ENCODE measurements around the gene ANKS1A.
"Not testable (repeated sequence)": the region's sequence is repeated elsewhere in the genome, so short reads cannot be mapped to it uniquely, and the experiment has no call there.

The ANKS1A gene

DNA sequence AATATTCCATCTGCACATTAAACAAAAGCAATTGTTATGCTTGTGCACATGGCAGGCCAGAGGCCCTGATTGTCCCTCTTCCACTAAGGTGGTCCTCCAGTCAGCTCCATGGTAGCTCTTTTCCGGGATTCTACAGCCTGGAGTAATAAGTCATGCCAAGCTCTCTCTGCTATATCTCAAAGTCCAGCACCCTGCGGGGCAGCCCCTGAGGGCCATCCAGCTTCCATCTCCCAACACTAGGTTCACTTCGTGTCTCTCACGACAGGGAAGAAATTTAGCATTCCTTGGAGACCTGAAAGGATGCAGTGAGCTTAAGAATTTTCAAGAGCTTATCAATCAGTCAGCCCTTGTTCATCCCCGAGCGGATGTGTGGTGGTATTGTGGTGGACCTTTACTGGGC, 112.3 kb downstream of the ANKS1A start:
- DNase-seq = not testable (repeated sequence)

DNA sequence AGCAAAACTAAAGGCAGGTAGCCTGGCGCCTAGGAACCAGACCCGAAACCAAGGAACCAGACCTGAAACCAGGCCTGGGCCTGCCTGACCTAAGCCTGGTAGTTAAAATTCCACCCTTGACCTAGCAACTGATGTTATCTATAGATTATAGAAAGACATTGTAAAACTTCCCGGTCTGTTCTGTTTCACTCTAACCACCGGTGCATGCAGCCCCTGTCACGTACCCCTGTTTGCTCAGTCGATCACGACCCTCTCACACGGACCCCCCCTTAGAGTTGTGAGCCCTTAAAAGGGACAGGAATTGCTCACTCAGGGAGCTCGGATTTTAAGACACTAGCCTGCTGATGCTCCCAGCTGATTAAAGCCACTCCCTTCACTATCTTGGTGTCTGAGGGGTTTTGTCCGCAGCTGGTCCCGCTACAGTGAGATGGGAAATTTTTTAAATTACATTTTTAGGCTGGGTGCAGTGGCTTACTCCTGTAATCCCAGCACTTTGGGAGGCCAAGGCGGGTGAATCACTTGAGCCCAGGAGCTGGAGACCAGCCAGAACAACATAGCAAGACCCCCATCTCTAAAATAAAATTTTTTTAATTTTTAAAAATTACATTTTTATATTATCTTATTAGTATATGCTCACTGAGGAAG, 115.0 kb downstream of the ANKS1A start:
- DNase-seq = not testable (repeated sequence)

DNA sequence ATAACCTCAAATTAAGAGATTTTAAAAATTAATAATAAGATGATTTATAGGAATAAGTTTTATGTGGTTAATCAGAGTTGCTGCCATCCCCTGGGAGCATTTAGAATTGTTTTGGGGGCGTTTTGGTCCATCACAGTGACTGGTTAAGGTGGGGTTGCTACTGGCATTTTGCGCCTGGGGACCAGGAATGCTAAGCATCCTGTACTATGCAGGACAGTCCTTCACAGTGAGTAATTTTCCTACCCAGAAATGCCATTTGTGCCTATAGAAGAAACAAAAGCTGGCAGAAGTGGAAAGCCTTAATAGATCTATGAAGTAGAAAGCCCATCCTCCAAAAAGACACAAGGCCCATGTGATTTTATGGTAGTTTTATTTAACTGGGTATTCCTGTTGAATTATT, 118.0 kb downstream of the ANKS1A start:
- DNase-seq = no peak

DNA sequence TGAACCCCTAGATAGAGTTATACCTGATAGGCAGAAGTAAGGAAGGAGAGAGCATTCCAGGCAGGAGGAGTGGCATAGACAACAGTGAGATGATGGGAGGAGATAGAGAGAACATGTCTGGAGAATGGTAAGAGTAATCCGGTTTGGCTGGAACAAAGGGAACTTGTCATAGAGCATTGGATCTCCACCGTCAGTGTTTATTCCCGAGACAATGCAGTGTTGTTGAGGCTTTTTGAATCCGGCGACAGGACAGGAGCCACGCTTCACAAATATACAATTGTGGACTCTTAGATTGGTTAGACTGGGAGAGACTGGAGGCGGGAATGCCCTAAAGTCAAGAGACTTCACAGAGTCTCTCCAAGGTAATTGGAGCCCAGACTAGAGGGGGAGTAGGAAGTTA, 119.8 kb downstream of the ANKS1A start:
- no peak for DNase-seq

DNA sequence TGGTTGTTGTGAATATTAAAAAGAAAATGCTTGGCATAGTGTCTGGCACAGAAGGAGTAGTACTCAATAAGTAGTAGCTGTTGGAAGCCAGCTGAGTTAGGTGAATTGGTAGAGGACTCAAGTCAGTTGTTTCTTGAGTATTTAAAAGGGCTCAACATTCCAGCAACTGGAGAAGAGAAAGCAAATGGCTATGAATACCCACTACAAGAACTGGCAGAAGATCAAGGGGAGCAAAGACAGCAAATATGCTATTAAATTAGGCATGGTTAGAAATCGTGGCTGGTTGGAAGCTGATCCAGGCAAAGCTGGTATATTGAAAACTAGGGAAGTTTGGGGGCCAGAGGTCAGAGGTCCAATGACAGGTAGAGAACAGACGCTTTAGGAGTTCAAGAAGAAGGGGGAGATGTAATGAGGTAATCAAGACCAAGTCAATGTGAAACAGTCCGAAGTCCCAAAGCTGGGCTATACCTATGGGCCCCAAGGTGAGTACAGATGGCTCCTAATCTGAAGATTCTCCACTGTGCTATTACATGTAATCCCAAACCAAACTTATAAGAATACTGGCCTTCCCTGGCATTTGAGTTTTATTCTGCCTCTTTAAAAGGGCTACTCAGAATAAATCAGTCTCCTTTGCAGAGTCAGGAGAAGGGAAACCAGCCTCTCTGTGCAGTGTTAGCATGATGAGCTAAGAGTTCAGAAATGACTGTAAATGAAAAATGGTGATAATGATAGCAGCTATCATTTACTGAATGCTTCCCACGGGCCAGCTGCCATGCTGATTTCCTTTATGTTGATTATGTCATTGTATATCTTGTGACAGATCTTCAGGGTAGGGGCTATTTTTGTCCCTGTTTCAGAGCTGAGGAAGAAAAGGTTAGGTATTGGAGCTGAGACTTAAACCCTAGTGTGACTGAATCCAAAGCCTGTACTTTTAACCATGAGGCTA, 122.3 kb downstream of the ANKS1A start:
- DNase-seq = peak in 1 of 5 donors; percentile 60

DNA sequence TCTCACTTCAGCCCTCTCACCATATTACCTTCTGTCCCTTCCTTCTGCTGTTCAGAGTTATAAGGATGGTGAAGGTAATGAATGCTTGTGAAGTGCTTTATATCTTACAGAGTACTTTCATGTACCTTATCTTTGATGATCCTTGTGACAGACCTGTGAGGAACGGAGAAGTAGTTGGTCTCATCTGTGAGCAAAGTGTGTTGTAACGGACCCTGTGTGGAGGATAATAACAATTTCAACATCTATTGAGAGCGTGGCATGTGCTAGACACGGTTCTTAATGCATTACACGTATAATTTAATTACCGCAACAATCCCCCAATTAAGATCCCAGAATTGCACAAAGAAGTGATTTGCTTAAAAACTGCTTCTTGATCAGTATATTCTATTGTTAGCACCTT, 124.6 kb downstream of the ANKS1A start:
- DNase-seq = no peak

DNA sequence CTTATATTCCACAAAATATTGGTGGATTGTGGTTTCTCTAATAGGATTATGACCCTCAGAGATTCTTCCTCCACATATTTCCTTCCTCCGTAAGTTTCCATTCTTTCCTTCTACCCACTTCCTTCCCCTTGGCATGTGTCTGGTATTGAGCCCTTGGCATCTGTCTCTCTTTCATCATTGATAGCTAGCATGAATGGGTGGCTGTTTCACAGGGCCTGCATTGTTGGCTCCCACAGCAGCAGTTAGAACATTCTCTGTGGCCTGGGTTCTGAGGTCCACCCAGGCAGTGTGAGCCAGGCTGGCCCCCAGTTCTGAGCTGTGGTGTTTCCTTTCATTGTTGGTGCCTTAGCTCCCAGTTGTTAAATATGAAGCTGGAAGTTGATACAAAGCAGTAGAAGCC, 125.3 kb downstream of the ANKS1A start:
- DNase-seq = no peak

DNA sequence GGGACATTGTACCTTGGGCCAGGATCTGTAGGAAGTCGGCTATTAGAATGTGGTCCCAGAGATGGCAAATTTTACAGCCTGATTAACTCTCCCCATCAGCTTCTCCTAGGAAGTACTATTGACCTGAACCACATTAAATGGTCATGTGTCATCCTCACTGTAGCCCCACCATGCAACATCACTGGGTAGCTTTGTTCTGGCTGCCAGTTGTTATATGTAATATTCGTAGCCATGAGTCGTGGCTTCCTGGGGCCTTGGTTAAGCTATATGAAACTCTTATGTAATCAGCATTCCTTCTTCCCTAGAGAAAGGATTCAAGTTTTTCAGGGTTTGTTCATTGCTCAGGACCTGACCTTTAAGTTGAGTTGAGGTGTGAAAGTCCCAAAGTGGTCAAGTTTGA, 125.7 kb downstream of the ANKS1A start:
- DNase-seq = no peak

DNA sequence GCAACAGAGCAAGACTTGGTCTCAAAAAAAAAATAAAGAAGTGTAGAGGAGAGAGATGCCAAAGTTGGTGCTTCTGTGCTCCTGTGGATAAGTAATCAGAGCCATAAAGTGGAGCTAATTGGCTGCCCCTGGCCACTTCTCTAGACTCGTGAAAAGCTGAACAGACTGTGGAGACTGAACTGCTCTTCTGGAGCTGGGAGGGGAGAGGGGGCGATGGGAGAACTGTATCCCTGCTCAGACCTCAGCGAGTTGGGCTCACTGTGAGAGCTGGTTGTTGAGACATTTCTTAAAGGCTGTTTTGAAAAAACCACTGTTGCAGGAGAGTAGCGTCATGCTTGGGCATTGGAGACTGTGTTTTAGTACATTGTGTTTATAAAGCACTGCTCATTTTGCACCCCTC, 126.4 kb downstream of the ANKS1A start:
- no peak for DNase-seq

DNA sequence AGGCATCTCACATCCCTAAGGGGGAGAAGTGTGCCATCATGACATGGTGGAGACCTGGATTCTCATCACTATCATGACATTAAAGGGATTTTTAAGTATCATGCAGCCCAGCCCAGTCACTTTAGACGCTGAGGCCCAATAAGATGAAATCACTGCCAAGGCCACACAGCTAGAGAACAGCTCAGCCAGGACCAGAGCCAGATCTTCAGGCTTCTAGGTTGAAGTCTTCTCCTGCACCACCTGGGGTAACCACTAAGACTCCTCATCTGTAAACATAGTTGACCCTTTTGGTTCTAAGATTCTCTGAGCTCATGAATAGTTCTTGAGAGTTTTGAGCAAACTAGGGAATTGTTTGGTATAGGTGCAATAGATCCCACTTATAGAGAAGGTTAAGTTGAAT, 126.9 kb downstream of the ANKS1A start:
- no peak for DNase-seq

DNA sequence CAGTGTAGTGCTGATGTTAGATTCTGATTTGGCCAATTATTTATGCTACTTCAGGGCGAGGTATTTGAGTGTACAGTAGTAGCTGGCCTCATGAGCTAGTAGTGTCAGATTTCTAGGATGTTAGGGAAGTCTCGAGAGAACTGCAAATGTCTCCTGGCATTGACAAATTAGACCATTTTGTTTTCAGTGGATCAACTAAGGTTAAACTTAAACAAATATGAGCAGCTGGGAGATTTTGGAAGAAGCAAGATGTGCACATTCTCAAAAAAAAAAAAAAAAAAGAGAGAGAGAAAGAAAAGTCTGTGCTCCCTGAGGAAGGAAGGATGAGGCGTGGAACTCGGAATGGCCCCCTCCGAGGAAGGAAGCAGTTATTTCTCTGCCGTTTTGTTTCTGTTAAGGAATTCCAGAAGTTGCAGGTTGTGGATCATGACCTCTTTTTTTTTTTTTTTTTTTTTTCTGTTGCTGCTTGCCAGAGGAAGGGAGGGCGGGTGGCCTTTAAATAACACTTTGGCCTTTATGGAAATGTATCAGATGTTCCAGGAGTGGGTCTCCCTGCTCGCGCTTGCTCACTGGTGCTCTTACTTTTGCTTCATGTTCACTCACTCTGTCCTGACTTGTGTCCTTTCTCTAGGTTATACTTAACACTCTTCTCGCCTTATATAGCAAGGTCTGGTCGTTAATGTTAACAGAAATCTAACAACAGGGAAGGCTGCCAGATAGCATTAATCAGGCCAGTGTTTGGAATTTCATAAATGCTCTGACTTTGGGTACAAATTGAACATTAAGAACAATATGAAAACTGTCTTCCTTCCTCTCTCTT, 127.7 kb downstream of the ANKS1A start:
- no peak for DNase-seq

DNA sequence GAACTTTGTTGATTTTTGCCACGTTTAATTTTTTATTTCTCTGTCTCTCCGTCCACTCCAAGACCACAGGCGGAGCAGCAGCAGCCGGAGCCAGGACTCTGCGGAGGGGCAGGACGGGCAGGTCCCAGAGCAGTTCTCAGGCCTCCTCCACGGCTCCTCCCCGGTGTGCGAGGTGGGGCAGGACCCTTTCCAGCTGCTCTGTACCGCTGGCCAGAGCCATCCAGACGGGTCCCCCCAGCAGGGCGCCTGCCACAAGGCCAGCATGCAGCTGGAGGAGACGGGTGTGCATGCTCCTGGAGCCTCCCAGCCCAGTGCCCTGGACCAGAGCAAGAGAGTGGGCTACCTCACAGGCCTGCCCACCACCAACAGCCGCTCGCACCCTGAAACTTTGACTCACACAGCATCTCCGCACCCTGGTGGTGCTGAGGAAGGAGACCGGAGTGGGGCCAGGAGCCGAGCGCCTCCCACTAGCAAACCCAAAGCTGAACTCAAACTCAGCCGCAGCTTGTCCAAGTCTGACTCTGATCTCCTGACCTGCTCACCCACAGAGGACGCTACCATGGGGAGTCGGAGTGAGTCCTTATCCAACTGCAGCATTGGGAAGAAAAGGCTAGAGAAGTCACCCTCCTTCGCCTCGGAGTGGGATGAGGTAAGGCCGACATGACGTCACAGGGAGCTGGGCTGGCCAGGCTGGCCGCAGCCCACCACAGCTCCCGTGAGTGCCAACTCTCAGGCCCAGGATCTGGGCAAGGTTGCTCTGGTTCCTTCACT, 128.5 kb downstream of the ANKS1A start:
- no peak for DNase-seq

DNA sequence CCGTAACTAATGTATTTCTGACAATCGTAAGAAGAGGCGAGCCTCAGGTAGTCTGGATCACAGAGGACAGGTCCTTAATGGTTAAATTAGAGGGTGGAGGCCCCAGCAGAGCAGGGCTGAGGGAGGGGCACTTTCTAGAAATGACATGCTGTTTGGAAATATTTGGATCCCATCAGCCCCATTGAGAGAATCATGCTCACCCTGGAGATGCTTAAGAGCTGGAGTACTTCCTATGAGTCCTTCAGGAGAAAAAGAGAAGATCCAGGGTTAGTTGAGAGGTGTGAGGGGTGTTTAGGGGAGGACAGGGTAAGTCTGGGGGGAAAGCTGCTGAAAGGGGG, 129.1 kb downstream of the ANKS1A start:
- DNase-seq = no peak

DNA sequence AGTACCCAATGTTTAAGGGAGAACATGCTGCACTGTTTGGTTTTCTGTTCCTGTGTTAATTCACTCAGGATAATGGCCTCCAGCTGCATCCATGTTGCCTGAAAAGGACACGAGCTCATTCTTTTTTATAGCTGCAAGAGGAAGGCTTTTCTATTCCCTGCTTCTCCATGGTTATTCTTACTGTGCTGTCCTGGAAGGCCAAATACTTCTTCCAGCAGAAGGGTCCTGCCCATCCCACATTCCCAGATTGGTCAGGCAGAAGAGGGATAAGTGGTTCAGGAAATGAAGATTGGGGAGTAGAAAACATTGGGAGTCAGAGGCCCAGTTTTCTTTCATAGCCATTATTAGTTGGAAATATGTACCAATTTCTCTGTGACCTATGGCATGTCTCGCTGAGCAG, 129.7 kb downstream of the ANKS1A start:
- no peak for DNase-seq

DNA sequence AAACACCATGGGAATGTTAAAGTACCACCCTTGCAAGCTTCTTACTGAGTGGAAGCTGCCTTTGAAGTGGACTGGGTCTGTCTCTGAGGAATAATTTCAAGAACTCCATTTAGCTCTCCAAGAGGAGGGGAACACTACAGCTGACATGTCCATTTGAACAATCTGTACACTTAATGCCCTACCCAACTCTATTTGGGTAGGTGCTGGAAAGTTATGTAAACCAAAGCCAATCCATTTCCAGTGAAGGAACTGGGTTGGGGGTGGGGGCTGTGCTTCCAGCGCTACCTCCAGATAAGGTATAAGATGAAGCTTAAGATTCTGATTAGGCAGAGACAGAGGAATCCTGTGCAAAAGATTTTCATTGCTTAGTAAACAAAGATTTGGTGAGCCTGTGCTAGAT, 130.1 kb downstream of the ANKS1A start:
- no peak for DNase-seq

DNA sequence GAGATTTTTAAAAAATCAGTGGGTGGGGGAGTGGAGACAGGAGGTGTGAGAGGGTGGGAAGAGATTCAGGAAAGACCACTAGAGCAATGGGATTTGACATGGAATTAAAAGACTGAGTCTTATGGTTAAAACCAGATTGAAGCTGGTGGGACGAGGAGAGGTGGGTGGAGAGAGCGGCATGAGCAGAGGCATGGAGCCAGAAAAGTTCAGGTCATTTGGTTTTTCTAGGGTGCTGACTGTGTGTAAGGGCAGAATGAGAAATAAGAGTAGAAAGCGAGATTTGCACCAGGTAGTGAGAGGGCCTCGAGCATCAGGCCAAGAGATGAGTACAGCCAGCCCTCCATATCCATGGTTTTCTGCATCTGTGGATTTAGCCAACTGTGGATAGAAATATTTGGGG, 130.8 kb downstream of the ANKS1A start:
- DNase-seq = no peak

DNA sequence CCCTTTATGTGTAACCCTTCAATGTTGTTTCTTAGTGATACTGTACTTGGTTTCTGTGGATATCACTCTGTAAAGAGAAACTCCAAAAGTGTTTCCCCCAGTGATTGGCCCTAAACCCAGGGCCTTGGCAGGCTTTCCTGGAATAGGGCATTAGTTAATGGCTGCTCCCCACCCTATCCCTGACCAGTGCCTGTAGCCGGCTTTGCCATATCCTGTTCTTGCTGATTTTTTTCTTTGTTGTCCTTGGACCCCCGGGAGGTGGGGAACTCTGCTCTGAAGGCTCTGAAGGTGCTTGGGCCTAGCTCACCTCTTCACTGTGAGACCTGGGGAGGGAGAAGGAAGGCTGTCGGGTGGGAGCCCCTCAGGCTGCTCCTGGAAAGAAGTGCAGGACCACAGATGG, 131.9 kb downstream of the ANKS1A start:
- DNase-seq = no peak

DNA sequence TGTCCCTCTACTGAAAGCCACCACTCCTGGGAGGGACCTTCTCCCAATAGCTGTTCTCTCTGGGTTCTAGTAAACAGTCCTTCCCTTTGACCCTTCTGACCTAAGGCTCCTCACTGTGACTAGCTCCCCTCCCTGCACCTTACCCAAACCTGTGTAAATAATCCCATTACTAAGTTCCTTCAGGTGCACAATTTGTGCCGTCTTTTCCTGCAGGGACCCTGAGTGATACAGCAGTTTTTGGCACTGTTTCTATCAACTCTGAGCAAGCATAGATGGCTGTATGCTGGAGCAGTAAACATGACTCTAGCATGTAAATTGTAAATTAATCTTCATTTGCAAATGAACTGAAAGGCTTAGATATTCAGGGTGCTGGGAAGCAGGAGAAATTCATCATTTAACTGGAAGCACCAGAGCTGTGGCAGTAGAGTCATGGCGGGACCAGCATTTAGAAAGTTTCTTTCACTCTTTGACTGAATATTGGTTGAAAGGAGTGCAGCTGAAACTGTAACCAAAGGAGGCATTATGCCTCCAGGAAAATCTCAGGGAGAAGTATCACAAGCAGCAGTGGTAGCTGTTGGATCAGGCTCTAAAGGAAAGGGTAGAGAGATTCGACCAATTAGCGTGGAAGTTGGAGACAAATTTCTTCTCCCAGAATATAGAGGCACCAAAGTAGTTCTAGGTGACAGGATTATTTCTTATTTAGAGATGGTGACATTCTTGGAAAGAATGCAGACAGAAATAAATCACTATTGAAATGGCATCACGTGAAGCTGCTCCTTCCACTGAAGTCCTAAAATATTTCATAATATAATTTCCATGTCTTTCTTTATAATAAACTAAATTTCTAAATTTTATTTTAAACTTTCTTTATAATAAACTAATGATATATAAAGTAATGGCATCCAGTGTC, 134.3 kb downstream of the ANKS1A start:
- DNase-seq = no peak

DNA sequence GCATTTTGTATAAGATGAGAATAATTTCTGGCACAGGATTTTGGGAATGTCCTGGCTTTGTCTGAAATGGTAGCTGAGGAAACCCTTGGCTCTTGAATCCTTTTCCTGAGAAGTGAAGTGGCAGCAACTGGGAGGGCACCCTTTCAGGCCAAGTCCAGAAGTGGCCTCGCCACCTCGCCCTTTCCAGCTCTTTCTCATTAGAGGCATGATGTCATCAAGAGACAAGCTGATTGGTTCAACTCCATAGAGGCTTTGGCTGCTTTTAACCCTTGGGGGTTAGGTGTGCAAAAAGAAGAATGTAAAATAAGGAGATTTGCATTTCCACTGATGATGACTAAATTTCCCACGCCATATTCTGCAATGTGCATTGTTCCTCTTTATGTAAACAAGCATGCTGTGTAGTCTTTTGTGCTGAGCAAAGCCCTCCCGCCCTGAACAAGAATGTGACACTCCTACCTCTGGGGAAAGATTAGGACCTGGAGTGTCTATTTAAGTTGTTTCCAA, 135.5 kb downstream of the ANKS1A start:
- no peak for DNase-seq

DNA sequence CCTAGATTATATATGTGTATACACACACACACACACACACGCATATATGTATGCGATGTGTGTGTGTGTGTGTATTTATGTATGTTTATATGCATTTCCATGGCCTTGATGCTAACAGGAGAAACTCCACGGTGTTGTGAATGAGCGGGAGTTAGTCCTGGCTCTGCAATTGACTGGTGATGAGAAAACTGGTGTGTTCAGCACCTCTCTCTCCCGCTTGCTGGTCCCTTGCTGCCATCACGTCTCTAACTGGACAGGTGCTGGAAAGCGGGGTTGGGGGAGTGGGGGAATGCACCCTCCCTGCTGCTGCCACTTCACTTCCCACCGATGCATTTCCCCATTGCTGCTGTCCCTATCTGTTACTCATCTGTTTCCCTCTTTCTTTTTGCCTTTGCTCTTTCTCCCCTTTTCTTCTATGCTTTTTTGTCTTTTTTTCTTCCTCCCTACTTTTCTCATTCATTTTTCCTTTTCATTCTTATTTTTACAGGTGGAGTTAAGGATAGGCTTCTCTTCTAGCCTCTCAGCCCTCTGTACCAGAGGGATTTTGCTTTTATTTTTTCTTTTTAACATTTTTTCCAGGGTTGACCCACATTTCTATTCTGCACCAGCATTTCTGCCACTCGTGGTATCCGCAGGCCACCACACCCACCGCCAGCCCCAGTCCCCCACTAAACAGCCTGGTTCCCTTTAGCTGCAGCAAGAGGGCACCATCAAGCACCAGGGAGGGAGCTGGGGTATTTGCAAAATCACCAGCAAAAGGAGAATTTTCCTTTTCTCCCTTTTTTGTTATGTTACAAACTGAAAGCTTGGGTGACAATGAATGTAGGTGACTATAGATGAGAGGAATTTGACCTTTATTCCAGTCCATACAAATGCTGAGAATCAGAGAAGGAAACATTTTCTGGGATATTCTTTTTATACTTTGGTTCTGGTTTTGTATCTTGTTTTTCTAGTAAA, 136.5 kb downstream of the ANKS1A start:
- DNase-seq = no peak
